H9 (cell line): ENCODE measurements around the gene IFT57. TPM values are rescaled to one million over a fixed set of nuclear protein-coding genes. Genes with fewer than 3 reads are reported as not detected.

Experiments
- DNase-seq: peaks from one replicate; pipeline ENCODE4 v3.0.0-alpha.2; 2017
- H2AFZ ChIP-seq: one replicate; pipeline ENCODE4 v1.6.1; 2013; ENCODE audit warnings: mild to moderate bottlenecking, low read length, control low read depth, moderate library complexity
- H2AK5ac ChIP-seq: 2 replicates; pipeline ENCODE4 v1.6.1; 2013; ENCODE audit warnings: low read length, control low read depth, mixed read lengths; ENCODE audit not compliant: insufficient read length
- H2BK120ac ChIP-seq: one replicate; pipeline ENCODE4 v1.6.1; 2013; ENCODE audit warnings: low read depth, mild to moderate bottlenecking, low read length, control low read depth, inconsistent platforms; ENCODE audit not compliant: poor library complexity, severe bottlenecking
- H2BK12ac ChIP-seq: 2 replicates; pipeline ENCODE4 v1.6.1; 2013; ENCODE audit warnings: low read length, control low read depth, mixed read lengths, low read depth; ENCODE audit not compliant: insufficient read length
- H2BK15ac ChIP-seq: 2 replicates; pipeline ENCODE4 v1.6.1; 2013; ENCODE audit warnings: low read depth, low read length, control low read depth
- H2BK20ac ChIP-seq: one replicate; pipeline ENCODE4 v1.6.1; 2013; ENCODE audit warnings: low read depth, mild to moderate bottlenecking, low read length, control low read depth, inconsistent platforms; ENCODE audit not compliant: poor library complexity, severe bottlenecking
- H2BK5ac ChIP-seq: 2 replicates; pipeline ENCODE4 v1.6.1; 2013; ENCODE audit warnings: low read length, control low read depth, mixed read lengths; ENCODE audit not compliant: insufficient read length
- H3K14ac ChIP-seq: 2 replicates; pipeline ENCODE4 v1.6.1; 2013; ENCODE audit warnings: low read length, control low read depth; ENCODE audit not compliant: insufficient read depth
- H3K18ac ChIP-seq: 2 replicates; pipeline ENCODE4 v1.6.1; 2013; ENCODE audit warnings: low read depth, mild to moderate bottlenecking, mixed read lengths, low read length, control low read depth; ENCODE audit not compliant: insufficient read length
- H3K23ac ChIP-seq: 2 replicates; pipeline ENCODE4 v1.6.1; 2013; ENCODE audit warnings: low read length, control low read depth, mixed read lengths, low read depth; ENCODE audit not compliant: insufficient read length
- H3K23me2 ChIP-seq: 2 replicates; pipeline ENCODE4 v1.6.1; 2013; ENCODE audit warnings: low read depth, mild to moderate bottlenecking, mixed read lengths, low read length, control low read depth; ENCODE audit not compliant: insufficient read length, poor library complexity, severe bottlenecking
- H3K27ac ChIP-seq: 2 replicates; pipeline ENCODE4 v1.5.1; 2013; ENCODE audit warnings: low read length, control low read depth, mixed read lengths, low read depth; ENCODE audit not compliant: insufficient read length
- H3K27me3 ChIP-seq: 2 replicates; pipeline ENCODE4 v1.6.1; 2013; ENCODE audit warnings: low read length, control low read depth, inconsistent platforms; ENCODE audit not compliant: insufficient read depth
- H3K4ac ChIP-seq: 2 replicates; pipeline ENCODE4 v1.6.1; 2013; ENCODE audit warnings: low read depth, mild to moderate bottlenecking, control low read depth, inconsistent platforms, low read length, moderate library complexity
- H3K4me1 ChIP-seq: 2 replicates; pipeline ENCODE4 v1.6.1; 2013; ENCODE audit warnings: low read length, control low read depth, inconsistent platforms; ENCODE audit not compliant: insufficient read depth
- H3K4me2 ChIP-seq: 2 replicates; pipeline ENCODE4 v1.6.1; 2013; ENCODE audit warnings: low read length, control low read depth, mixed read lengths; ENCODE audit not compliant: insufficient read length, insufficient read depth
- H3K56ac ChIP-seq: 2 replicates; pipeline ENCODE4 v1.6.1; 2013; ENCODE audit warnings: low read depth, mild to moderate bottlenecking, mixed read lengths, low read length, control low read depth; ENCODE audit not compliant: insufficient read length
- H3K79me1 ChIP-seq: 2 replicates; pipeline ENCODE4 v1.6.1; 2013; ENCODE audit warnings: low read depth, mild to moderate bottlenecking, moderate library complexity, low read length, control low read depth, inconsistent platforms; ENCODE audit not compliant: insufficient read depth, poor library complexity, severe bottlenecking
- H3K79me2 ChIP-seq: 2 replicates; pipeline ENCODE4 v1.6.1; 2013; ENCODE audit warnings: low read length, control low read depth, inconsistent platforms; ENCODE audit not compliant: insufficient read depth
- H3K9ac ChIP-seq: 2 replicates; pipeline ENCODE4 v1.6.1; 2013; ENCODE audit warnings: low read length, control low read depth, mixed read lengths; ENCODE audit not compliant: insufficient read length; ENCODE audit errors: extremely low read depth
- H3K9me3 ChIP-seq: one replicate; pipeline ENCODE4 v1.6.1; 2013; ENCODE audit warnings: low read depth, low read length, inconsistent platforms; ENCODE audit not compliant: control insufficient read depth
- H3T11ph ChIP-seq: one replicate; pipeline ENCODE4 v1.6.1; 2013; ENCODE audit warnings: mild to moderate bottlenecking, low read length, control low read depth, inconsistent platforms
- H4K20me1 ChIP-seq: one replicate; pipeline ENCODE4 v1.6.1; 2013; ENCODE audit not compliant: control insufficient read depth, insufficient read length, insufficient read depth
- H4K5ac ChIP-seq: 2 replicates; pipeline ENCODE4 v1.6.1; 2013; ENCODE audit warnings: low read depth, mild to moderate bottlenecking, mixed read lengths, low read length, control low read depth; ENCODE audit not compliant: insufficient read length
- H4K8ac ChIP-seq: replicated peaks from 2 replicates; pipeline ENCODE4 v1.6.1; 2013; ENCODE audit warnings: low read length, control low read depth, mixed read lengths, low read depth; ENCODE audit not compliant: insufficient read length
- H4K91ac ChIP-seq: 2 replicates; pipeline ENCODE4 v1.6.1; 2013; ENCODE audit warnings: low read depth, mild to moderate bottlenecking, moderate library complexity, mixed read lengths, low read length, control low read depth; ENCODE audit not compliant: insufficient read length
- H3K27ac Mint-ChIP-seq, 3 experiments: 2 replicates in 2 of 3; 3 replicates in 1 of 3; pipeline ENCODE4 v1.8.0; 2020 to 2021; ENCODE audit warnings: mixed read lengths in 3 of 3, mild to moderate bottlenecking in 1 of 3, moderate library complexity in 1 of 3
- H3K27me3 Mint-ChIP-seq: 2 replicates; pipeline ENCODE4 v1.8.0; 2021; ENCODE audit warnings: low read depth, mild to moderate bottlenecking, moderate library complexity, mixed read lengths
- H3K36me3 Mint-ChIP-seq, 3 experiments: 2 replicates in 2 of 3; 3 replicates in 1 of 3; pipeline ENCODE4 v1.8.0; 2020 to 2021; ENCODE audit warnings: low read depth in 3 of 3, mixed read lengths in 3 of 3; ENCODE audit not compliant: insufficient read depth in 1 of 3
- H3K4me1 Mint-ChIP-seq, 2 experiments: 2 replicates each; pipeline ENCODE4 v1.8.0; 2020; ENCODE audit warnings: mixed read lengths in 2 of 2
- H3K4me3 Mint-ChIP-seq, 2 experiments: 2 replicates in 1 of 2; 3 replicates in 1 of 2; pipeline ENCODE4 v1.8.0; 2020 to 2021; ENCODE audit warnings: mild to moderate bottlenecking in 2 of 2, mixed read lengths in 2 of 2, moderate library complexity in 1 of 2
- H3K9me3 Mint-ChIP-seq, 2 experiments: 2 replicates in 1 of 2; 3 replicates in 1 of 2; pipeline ENCODE4 v1.8.0; 2020; ENCODE audit warnings: mild to moderate bottlenecking in 2 of 2, mixed read lengths in 2 of 2, moderate library complexity in 1 of 2
- WGBS: extraction: QIAGEN DNeasy Blood & Tissue Kit; methylation state at CpG from one replicate; pipeline ENCODE4 v1.1.7; 2013; ENCODE audit warnings: missing lambda C conversion rate, low lambda C conversion rate, mixed read lengths; ENCODE audit not compliant: insufficient read length; ENCODE audit errors: extremely low coverage; 5-methylcytosine and 5-hydroxymethylcytosine counted together
- total RNA-seq: library from RNA; stranded (reverse); gene quantifications from 2 replicates; pipeline ENCODE4 v1.2.1, GENCODE V29; 2021
- TF ChIP-seq, protein P1 (sequence below): fragments of 200-600 bp; sonication (generic); conservative IDR thresholded peaks from 3 replicates; pipeline ENCODE4 v1.8.0; 2021; ENCODE audit warnings: antibody characterized with exemption, mild to moderate bottlenecking

The IFT57 gene
- total RNA-seq, 1 experiment from 2014 or later = 21.4 TPM

DNA sequence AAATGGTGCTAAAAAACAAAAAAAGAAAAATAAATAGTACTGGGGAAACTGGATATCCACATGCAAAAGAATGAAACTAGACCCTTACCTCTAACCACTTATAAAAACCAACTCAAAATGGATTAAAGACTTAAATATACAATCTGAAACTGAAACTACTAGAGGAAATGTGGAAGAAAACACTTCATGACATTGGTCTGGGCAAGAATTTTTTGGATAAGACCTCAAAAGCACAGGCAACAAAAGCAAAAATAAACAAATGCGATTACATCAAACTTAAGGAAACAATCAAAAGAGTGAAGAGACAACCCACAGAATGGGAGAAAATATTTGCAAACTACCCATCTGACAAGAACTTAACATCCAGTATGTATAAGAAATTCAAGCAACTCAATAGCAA is 6.4 kb downstream of the IFT57 start:
- Mint-ChIP-seq H3K36me3 (no peaks in the 10 kb centered on the region; a peak in 2 of 7 replicates), H3K27me3 (no peaks in the 10 kb centered on the region), H3K4me1 (peaks cover under 1% of the 10 kb centered on the region in 2 experiments; a peak in 3 of 4 replicates), H3K27ac (no peak overlapping the region), H3K9me3 (no peaks in the 10 kb centered on the region), H3K4me3 (no peak overlapping the region)
- TF ChIP-seq, protein P1, sequence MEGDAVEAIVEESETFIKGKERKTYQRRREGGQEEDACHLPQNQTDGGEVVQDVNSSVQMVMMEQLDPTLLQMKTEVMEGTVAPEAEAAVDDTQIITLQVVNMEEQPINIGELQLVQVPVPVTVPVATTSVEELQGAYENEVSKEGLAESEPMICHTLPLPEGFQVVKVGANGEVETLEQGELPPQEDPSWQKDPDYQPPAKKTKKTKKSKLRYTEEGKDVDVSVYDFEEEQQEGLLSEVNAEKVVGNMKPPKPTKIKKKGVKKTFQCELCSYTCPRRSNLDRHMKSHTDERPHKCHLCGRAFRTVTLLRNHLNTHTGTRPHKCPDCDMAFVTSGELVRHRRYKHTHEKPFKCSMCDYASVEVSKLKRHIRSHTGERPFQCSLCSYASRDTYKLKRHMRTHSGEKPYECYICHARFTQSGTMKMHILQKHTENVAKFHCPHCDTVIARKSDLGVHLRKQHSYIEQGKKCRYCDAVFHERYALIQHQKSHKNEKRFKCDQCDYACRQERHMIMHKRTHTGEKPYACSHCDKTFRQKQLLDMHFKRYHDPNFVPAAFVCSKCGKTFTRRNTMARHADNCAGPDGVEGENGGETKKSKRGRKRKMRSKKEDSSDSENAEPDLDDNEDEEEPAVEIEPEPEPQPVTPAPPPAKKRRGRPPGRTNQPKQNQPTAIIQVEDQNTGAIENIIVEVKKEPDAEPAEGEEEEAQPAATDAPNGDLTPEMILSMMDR = no peak
- no peak overlapping the region for H4K5ac ChIP-seq
- H2BK20ac ChIP-seq = no peak overlapping the region
- no peak overlapping the region for H4K8ac ChIP-seq
- no peak overlapping the region for H2BK12ac ChIP-seq
- no peak overlapping the region for H2BK15ac ChIP-seq
- H4K91ac ChIP-seq = no peak overlapping the region
- no peak overlapping the region for H3K18ac ChIP-seq
- no peaks in the 10 kb centered on the region for H3K79me2 ChIP-seq
- no peak overlapping the region for H3K4ac ChIP-seq
- no peak overlapping the region for H2AFZ ChIP-seq
- no peaks in the 10 kb centered on the region for H4K20me1 ChIP-seq
- H3K56ac ChIP-seq = no peak overlapping the region
- no peak overlapping the region for H2BK120ac ChIP-seq
- H3K9ac ChIP-seq = no peak overlapping the region
- no peaks in the 10 kb centered on the region for H3K79me1 ChIP-seq
- H3K4me1 ChIP-seq = no peaks in the 10 kb centered on the region
- H3K23me2 ChIP-seq = no peaks in the 10 kb centered on the region
- no peak overlapping the region for H2AK5ac ChIP-seq
- no peaks in the 10 kb centered on the region for H3K27me3 ChIP-seq
- WGBS = no CpG with 5 or more reads among the region's 1 CpG
- no peaks in the 10 kb centered on the region for H3K9me3 ChIP-seq
- H3K14ac ChIP-seq = no peak overlapping the region
- no peak overlapping the region for H3K4me2 ChIP-seq
- DNase-seq = no peak
- H3T11ph ChIP-seq = no peak overlapping the region
- H3K27ac ChIP-seq = no peak overlapping the region
- no peak overlapping the region for H3K23ac ChIP-seq
- no peak overlapping the region for H2BK5ac ChIP-seq
